SK-N-SH (cell line): ENCODE data around the gene SEC14L2.

Source experiments
- CHD2 ChIP-seq: fragments of 150-350 bp; IDR thresholded peaks from 2 replicates; pipeline ENCODE4 v1.6.1; 2018; ENCODE audit warnings: low read length; ENCODE audit not compliant: partially characterized antibody
- EZH2phosphoT487 ChIP-seq: fragments of 200-600 bp; sonication (generic); IDR thresholded peaks from 2 replicates; pipeline ENCODE4 v1.6.1; 2017; ENCODE audit warnings: low read depth, mixed run types, mild to moderate bottlenecking, antibody characterized with exemption, moderate library complexity, borderline replicate concordance
- FOXM1 ChIP-seq: IDR thresholded peaks from 2 replicates; pipeline ENCODE4 v1.4.0; 2012; ENCODE audit warnings: low read depth, mild to moderate bottlenecking
- GABPA ChIP-seq: IDR thresholded peaks from 2 replicates; pipeline ENCODE4 v1.4.0; 2012; ENCODE audit warnings: low read depth, mild to moderate bottlenecking
- MXI1 ChIP-seq: IDR thresholded peaks from 2 replicates; pipeline ENCODE4 v1.6.1; 2012; ENCODE audit warnings: mild to moderate bottlenecking, low read depth, low read length, improper control_type of control experiment
- POLR2AphosphoS5 ChIP-seq: IDR thresholded peaks from 2 replicates; pipeline ENCODE4 v1.6.1; 2012; ENCODE audit warnings: low read depth, low read length
- RAD21 ChIP-seq: IDR thresholded peaks from 2 replicates; pipeline ENCODE4 v1.6.1; 2012; ENCODE audit warnings: mild to moderate bottlenecking, low read length
- RFX5 ChIP-seq: IDR thresholded peaks from 2 replicates; pipeline ENCODE4 v1.6.1; 2012; ENCODE audit warnings: mild to moderate bottlenecking, improper control_type of control experiment, low read length
- TEAD4 ChIP-seq: IDR thresholded peaks from 2 replicates; pipeline ENCODE4 v1.4.0; 2012; ENCODE audit warnings: mild to moderate bottlenecking, borderline replicate concordance; ENCODE audit not compliant: insufficient read depth
- YY1 ChIP-seq: IDR thresholded peaks from 2 replicates; pipeline ENCODE4 v1.4.0; 2012; ENCODE audit warnings: low read depth, mild to moderate bottlenecking
- TF ChIP-seq, protein P1 (sequence below): fragments of 200-600 bp; sonication (generic); IDR thresholded peaks from 2 replicates; pipeline ENCODE4 v1.6.1; 2017; ENCODE audit warnings: antibody characterized with exemption, mild to moderate bottlenecking, moderate library complexity
- TF ChIP-seq, protein P2 (sequence below): IDR thresholded peaks from 2 replicates; pipeline ENCODE4 v1.4.0; 2012; ENCODE audit warnings: low read depth, borderline replicate concordance

DNA sequence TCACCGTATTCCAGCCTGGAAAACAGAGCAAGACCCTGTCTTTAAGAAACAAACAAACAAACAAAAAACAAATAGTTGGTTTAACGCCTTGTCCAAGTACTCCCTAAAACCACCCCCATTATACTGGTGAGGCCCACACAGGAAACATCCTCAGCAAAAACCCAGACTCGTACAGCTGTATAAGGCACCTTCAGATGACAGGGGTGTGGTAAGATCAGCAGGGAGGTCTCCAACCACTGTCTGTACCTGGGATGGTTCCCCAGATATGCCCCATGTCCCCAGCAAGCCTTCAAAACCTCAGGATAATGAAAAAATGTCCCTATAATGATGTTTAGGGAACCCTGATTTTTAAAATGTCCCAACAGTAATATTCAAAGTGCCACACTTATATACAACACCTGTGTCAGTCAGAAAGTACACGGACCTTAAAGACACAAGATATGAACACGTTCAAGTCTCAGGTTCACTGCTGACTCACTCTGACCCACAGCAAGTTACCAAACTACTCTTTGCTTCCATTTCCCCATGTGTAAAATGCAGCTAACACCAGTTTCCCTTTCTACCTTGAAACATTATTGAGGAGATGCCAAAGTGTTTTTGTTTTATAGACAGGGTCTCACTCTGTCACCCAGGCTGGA lies 49.4 kb upstream of the SEC14L2 start:
- TF ChIP-seq, protein P1, sequence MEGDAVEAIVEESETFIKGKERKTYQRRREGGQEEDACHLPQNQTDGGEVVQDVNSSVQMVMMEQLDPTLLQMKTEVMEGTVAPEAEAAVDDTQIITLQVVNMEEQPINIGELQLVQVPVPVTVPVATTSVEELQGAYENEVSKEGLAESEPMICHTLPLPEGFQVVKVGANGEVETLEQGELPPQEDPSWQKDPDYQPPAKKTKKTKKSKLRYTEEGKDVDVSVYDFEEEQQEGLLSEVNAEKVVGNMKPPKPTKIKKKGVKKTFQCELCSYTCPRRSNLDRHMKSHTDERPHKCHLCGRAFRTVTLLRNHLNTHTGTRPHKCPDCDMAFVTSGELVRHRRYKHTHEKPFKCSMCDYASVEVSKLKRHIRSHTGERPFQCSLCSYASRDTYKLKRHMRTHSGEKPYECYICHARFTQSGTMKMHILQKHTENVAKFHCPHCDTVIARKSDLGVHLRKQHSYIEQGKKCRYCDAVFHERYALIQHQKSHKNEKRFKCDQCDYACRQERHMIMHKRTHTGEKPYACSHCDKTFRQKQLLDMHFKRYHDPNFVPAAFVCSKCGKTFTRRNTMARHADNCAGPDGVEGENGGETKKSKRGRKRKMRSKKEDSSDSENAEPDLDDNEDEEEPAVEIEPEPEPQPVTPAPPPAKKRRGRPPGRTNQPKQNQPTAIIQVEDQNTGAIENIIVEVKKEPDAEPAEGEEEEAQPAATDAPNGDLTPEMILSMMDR: no peak
- no peak for TF ChIP-seq MXI1
- TF ChIP-seq FOXM1: no peak
- no peak for TF ChIP-seq GABPA
- no peak for TF ChIP-seq RFX5
- TF ChIP-seq RAD21: no peak
- no peak for TF ChIP-seq EZH2phosphoT487
- TF ChIP-seq YY1: no peak
- TF ChIP-seq CHD2: no peak
- TF ChIP-seq, protein P2, sequence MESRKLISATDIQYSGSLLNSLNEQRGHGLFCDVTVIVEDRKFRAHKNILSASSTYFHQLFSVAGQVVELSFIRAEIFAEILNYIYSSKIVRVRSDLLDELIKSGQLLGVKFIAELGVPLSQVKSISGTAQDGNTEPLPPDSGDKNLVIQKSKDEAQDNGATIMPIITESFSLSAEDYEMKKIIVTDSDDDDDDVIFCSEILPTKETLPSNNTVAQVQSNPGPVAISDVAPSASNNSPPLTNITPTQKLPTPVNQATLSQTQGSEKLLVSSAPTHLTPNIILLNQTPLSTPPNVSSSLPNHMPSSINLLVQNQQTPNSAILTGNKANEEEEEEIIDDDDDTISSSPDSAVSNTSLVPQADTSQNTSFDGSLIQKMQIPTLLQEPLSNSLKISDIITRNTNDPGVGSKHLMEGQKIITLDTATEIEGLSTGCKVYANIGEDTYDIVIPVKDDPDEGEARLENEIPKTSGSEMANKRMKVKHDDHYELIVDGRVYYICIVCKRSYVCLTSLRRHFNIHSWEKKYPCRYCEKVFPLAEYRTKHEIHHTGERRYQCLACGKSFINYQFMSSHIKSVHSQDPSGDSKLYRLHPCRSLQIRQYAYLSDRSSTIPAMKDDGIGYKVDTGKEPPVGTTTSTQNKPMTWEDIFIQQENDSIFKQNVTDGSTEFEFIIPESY: no peak
- no peak for TF ChIP-seq POLR2AphosphoS5
- no peak for TF ChIP-seq TEAD4
